ENCODE measurements around the gene TGFB1. TPM values are rescaled to one million over a fixed set of nuclear protein-coding genes. Genes with fewer than 3 reads are reported as not detected.

The TGFB1 gene
- total and polyA plus RNA-seq, 12 donors, result 9.7 to 44.9 (median 13.9) TPM

Other genes starting within 250 kb of the TGFB1 start
- gene CYP2F1, start 239.5 kb downstream of the TGFB1 start, total RNA-seq, result not detected
- not detected for gene CYP2F1, start 239.5 kb downstream of the TGFB1 start, polyA plus RNA-seq
- gene CYP2S1, start 160.7 kb downstream of the TGFB1 start, total RNA-seq, result 1 to 10 TPM in 1 of 10 donors, under 1 TPM in 4, not detected in 5; 0.42 to 1.1 (median 0.59) TPM
- gene CYP2S1, start 160.7 kb downstream of the TGFB1 start, polyA plus RNA-seq, result under 1 TPM; 0.29 to 0.30 TPM
- gene AXL, start 134.7 kb downstream of the TGFB1 start, total RNA-seq, result 10 to 100 TPM in 4 of 10 donors, 1 to 10 TPM in 6; 6.5 to 22.8 (median 9.8) TPM
- 10 to 100 TPM in 1 of 2 donors, 1 to 10 TPM in 1; 7.9 to 13.0 TPM for gene AXL, start 134.7 kb downstream of the TGFB1 start, polyA plus RNA-seq
- gene HNRNPUL1, start 89.5 kb downstream of the TGFB1 start, total RNA-seq, result 100 to 1,000 TPM; 101 to 151 (median 108) TPM
- gene HNRNPUL1, start 89.5 kb downstream of the TGFB1 start, polyA plus RNA-seq, result 10 to 100 TPM; 55.5 to 65.6 TPM
- gene CCDC97, start 43.8 kb downstream of the TGFB1 start, total RNA-seq, result 10 to 100 TPM; 12.6 to 19.2 (median 16.4) TPM
- 10 to 100 TPM; 11.3 to 11.5 TPM for gene CCDC97, start 43.8 kb downstream of the TGFB1 start, polyA plus RNA-seq
- gene B9D2, start 10.2 kb upstream of the TGFB1 start, total RNA-seq, result 1 to 10 TPM in 9 of 10 donors, under 1 TPM in 1; 1.00 to 5.8 (median 2.3) TPM
- gene B9D2, start 10.2 kb upstream of the TGFB1 start, polyA plus RNA-seq, result 10 to 100 TPM in 1 of 2 donors, 1 to 10 TPM in 1; 2.5 to 12.6 TPM
- gene TMEM91, start 22.6 kb upstream of the TGFB1 start, total RNA-seq, result 1 to 10 TPM; 1.2 to 4.7 (median 2.0) TPM
- 10 to 100 TPM in 1 of 2 donors, 1 to 10 TPM in 1; 3.8 to 11.3 TPM for gene TMEM91, start 22.6 kb upstream of the TGFB1 start, polyA plus RNA-seq
- gene EXOSC5, start 43.4 kb upstream of the TGFB1 start, total RNA-seq, result 10 to 100 TPM; 10.6 to 17.8 (median 13.6) TPM
- 10 to 100 TPM; 17.1 to 43.8 TPM for gene EXOSC5, start 43.4 kb upstream of the TGFB1 start, polyA plus RNA-seq
- 10 to 100 TPM; 35.5 to 63.0 (median 42.5) TPM for gene BCKDHA, start 43.9 kb upstream of the TGFB1 start, total RNA-seq
- gene BCKDHA, start 43.9 kb upstream of the TGFB1 start, polyA plus RNA-seq, result 10 to 100 TPM; 19.5 to 74.6 TPM
- 10 to 100 TPM in 2 of 10 donors, 1 to 10 TPM in 8; 6.2 to 11.7 (median 8.8) TPM for gene B3GNT8, start 73.5 kb upstream of the TGFB1 start, total RNA-seq
- 10 to 100 TPM in 1 of 2 donors, 1 to 10 TPM in 1; 3.3 to 13.3 TPM for gene B3GNT8, start 73.5 kb upstream of the TGFB1 start, polyA plus RNA-seq
- gene DMAC2, start 86.0 kb upstream of the TGFB1 start, total RNA-seq, result 100 to 1,000 TPM in 5 of 10 donors, 10 to 100 TPM in 5; 80.8 to 139 (median 101) TPM
- 100 to 1,000 TPM; 103 to 118 TPM for gene DMAC2, start 86.0 kb upstream of the TGFB1 start, polyA plus RNA-seq
- gene ERICH4, start 89.2 kb upstream of the TGFB1 start, total RNA-seq, result under 1 TPM in 1 of 10 donors, not detected in 9; 0.37 TPM
- under 1 TPM in 1 of 2 donors, not detected in 1; 0.10 TPM for gene ERICH4, start 89.2 kb upstream of the TGFB1 start, polyA plus RNA-seq
- 1 to 10 TPM in 3 of 10 donors, under 1 TPM in 6, not detected in 1; 0.26 to 3.3 (median 0.57) TPM for gene CEACAM21, start 222.2 kb upstream of the TGFB1 start, total RNA-seq
- gene CEACAM21, start 222.2 kb upstream of the TGFB1 start, polyA plus RNA-seq, result under 1 TPM; 0.41 to 0.59 TPM

All from heart right ventricle (tissue), 12 donors.